HG03565 (cell line): ENCODE results near the gene NXN.
"Not testable (repeated sequence)": the region's sequence is repeated elsewhere in the genome, so short reads cannot be mapped to it uniquely, and the experiment has no call there.

ENCODE experiments used
- ATAC-seq: cut with Tn5 transposase; IDR thresholded peaks from one replicate; pipeline ENCODE4 v1.9.1; 2021; ENCODE audit warnings: mild to moderate bottlenecking, moderate library complexity; ENCODE audit not compliant: unreplicated experiment

The NXN gene

GRCh38 chr17:804541-805435, 174.8 kb downstream of the NXN start:
- ATAC-seq, result no peak

- ATAC-seq, result no peak
Measured at GRCh38 chr17:802901-803881, 176.4 kb downstream of the NXN start.

- ATAC-seq, result no peak
Measured at GRCh38 chr17:802481-802880, 177.1 kb downstream of the NXN start.

- ATAC-seq, result no peak
Measured at GRCh38 chr17:801660-802059, 177.9 kb downstream of the NXN start.

GRCh38 chr17:800446-801242, 178.9 kb downstream of the NXN start:
- ATAC-seq, result no peak

- ATAC-seq, result no peak
Measured at GRCh38 chr17:799261-799660, 180.3 kb downstream of the NXN start.

GRCh38 chr17:798246-798645, 181.3 kb downstream of the NXN start:
- no peak for ATAC-seq

- ATAC-seq, result no peak
Measured at GRCh38 chr17:797236-797840, 182.2 kb downstream of the NXN start.

GRCh38 chr17:796609-797008, 183.0 kb downstream of the NXN start:
- ATAC-seq, result no peak

GRCh38 chr17:795721-796120, 183.9 kb downstream of the NXN start:
- ATAC-seq, result no peak

- ATAC-seq, result no peak
Measured at GRCh38 chr17:795276-795675, 184.3 kb downstream of the NXN start.

GRCh38 chr17:794876-795275, 184.7 kb downstream of the NXN start:
- ATAC-seq, result no peak

GRCh38 chr17:792277-792676, 187.3 kb downstream of the NXN start:
- no peak for ATAC-seq

- no peak for ATAC-seq
Measured at GRCh38 chr17:791829-792228, 187.7 kb downstream of the NXN start.

GRCh38 chr17:790874-791247, 188.7 kb downstream of the NXN start:
- ATAC-seq, result not testable (repeated sequence)

- ATAC-seq, result not testable (repeated sequence)
Measured at GRCh38 chr17:789931-790873, 189.4 kb downstream of the NXN start.

GRCh38 chr17:789160-789840, 190.3 kb downstream of the NXN start:
- no peak for ATAC-seq

- ATAC-seq, result no peak
Measured at GRCh38 chr17:788551-788950, 191.0 kb downstream of the NXN start.
